MCF 10A (cell line): ENCODE measurements around the gene UBR4. TPM values are rescaled to one million over a fixed set of nuclear protein-coding genes. Genes with fewer than 3 reads are reported as not detected.

Source experiments
- BruUV-seq: library from RNA; stranded (reverse); fragments of 400-500 nt; replicated peaks from 2 replicates; lab custom pipeline; 2021; lab: Mats Ljungman, UMichigan
- CTCF ChIA-PET: fragments of 300-600 bp; sonication (Branson Sonifier 250); formaldehyde crosslinking; extraction: SDS; loops from one replicate; lab custom pipeline; 2021; ENCODE audit warnings: antibody characterized with exemption, inconsistent platforms; lab: Yijun Ruan, JAX
- POLR2A ChIA-PET: fragments of 300-600, 350-650 bp; sonication (Branson Sonifier 250); formaldehyde crosslinking; extraction: SDS; loops from one replicate; lab custom pipeline; 2020; ENCODE audit warnings: antibody characterized with exemption, inconsistent platforms; lab: Yijun Ruan, JAX
- DNase-seq: peaks from one replicate; pipeline ENCODE4 v3.0.0-alpha.2; 2018; ENCODE audit not compliant: unreplicated experiment
- H3K27ac Mint-ChIP-seq: one replicate; pipeline ENCODE4 v1.8.0; 2022; ENCODE audit warnings: mild to moderate bottlenecking, low read depth, mixed read lengths; ENCODE audit not compliant: unreplicated experiment
- H3K27me3 Mint-ChIP-seq: one replicate; pipeline ENCODE4 v1.8.0; 2022; ENCODE audit warnings: mixed read lengths; ENCODE audit not compliant: insufficient read depth, unreplicated experiment
- H3K36me3 Mint-ChIP-seq: one replicate; pipeline ENCODE4 v1.8.0; 2022; ENCODE audit warnings: mild to moderate bottlenecking, moderate library complexity, mixed read lengths; ENCODE audit not compliant: insufficient read depth, unreplicated experiment
- H3K4me1 Mint-ChIP-seq: one replicate; pipeline ENCODE4 v1.8.0; 2022; ENCODE audit warnings: mixed read lengths; ENCODE audit not compliant: insufficient read depth, unreplicated experiment
- H3K4me3 Mint-ChIP-seq: one replicate; pipeline ENCODE4 v1.8.0; 2022; ENCODE audit warnings: mild to moderate bottlenecking, moderate library complexity, mixed read lengths; ENCODE audit not compliant: unreplicated experiment
- H3K9me3 Mint-ChIP-seq: one replicate; pipeline ENCODE4 v1.8.0; 2022; ENCODE audit warnings: mixed read lengths; ENCODE audit not compliant: unreplicated experiment
- intact Hi-C: fragments of 100-400 bp; cut with micrococcal nuclease; formaldehyde crosslinking; loops from 2 replicates; pipeline ENCODE4 v1.14.1; 2022
- total RNA-seq: library from RNA; stranded (reverse); gene quantifications from 2 replicates; pipeline ENCODE4 v1.2.3, GENCODE V29; 2022
- TF ChIP-seq, protein P1 (sequence below): fragments of 200-600 bp; IDR thresholded peaks from one replicate; pipeline ENCODE4 v1.8.0; 2022; ENCODE audit warnings: antibody characterized with exemption, mild to moderate bottlenecking; ENCODE audit not compliant: unreplicated experiment

UBR4 gene
- total RNA-seq, 1 experiment from 2014 or later: 154 TPM

DNA sequence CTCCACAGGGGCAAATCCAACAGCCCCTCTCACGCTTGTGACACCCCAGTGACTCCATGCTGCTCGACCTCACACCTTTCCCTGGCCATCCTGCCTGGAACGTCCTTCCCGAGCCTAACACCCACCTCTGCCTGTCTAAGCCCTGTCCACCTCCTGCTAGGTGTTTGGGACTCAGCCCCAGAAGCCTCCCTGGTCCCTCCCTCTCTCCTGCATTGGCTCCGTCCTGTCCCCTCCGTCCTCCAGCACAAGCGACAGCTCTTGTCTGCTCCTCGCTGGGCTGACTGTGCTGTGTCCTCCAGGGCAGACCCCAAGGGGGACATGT is 151.6 kb downstream of the UBR4 start:
- peaks cover 8% of the 10 kb centered on the region for H3K9me3 Mint-ChIP-seq
- no peak overlapping the region for H3K4me3 Mint-ChIP-seq
- H3K36me3 Mint-ChIP-seq: no peaks in the 10 kb centered on the region
- TF ChIP-seq, protein P1, sequence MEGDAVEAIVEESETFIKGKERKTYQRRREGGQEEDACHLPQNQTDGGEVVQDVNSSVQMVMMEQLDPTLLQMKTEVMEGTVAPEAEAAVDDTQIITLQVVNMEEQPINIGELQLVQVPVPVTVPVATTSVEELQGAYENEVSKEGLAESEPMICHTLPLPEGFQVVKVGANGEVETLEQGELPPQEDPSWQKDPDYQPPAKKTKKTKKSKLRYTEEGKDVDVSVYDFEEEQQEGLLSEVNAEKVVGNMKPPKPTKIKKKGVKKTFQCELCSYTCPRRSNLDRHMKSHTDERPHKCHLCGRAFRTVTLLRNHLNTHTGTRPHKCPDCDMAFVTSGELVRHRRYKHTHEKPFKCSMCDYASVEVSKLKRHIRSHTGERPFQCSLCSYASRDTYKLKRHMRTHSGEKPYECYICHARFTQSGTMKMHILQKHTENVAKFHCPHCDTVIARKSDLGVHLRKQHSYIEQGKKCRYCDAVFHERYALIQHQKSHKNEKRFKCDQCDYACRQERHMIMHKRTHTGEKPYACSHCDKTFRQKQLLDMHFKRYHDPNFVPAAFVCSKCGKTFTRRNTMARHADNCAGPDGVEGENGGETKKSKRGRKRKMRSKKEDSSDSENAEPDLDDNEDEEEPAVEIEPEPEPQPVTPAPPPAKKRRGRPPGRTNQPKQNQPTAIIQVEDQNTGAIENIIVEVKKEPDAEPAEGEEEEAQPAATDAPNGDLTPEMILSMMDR: no peak
- BruUV-seq: no TSS peak
- POLR2A ChIA-PET: interaction anchor here (1.6 kb wide), 1 partner anchor 15 kb away, joined by 3 read pairs; no protein-coding TSS in a partner anchor
- peaks cover 14% of the 10 kb centered on the region for H3K4me1 Mint-ChIP-seq
- H3K27ac Mint-ChIP-seq: no peak overlapping the region
- intact Hi-C loops: no loop called here
- peaks cover 10% of the 10 kb centered on the region for H3K27me3 Mint-ChIP-seq
- CTCF ChIA-PET: no interaction called here
- no peak for DNase-seq

DNA sequence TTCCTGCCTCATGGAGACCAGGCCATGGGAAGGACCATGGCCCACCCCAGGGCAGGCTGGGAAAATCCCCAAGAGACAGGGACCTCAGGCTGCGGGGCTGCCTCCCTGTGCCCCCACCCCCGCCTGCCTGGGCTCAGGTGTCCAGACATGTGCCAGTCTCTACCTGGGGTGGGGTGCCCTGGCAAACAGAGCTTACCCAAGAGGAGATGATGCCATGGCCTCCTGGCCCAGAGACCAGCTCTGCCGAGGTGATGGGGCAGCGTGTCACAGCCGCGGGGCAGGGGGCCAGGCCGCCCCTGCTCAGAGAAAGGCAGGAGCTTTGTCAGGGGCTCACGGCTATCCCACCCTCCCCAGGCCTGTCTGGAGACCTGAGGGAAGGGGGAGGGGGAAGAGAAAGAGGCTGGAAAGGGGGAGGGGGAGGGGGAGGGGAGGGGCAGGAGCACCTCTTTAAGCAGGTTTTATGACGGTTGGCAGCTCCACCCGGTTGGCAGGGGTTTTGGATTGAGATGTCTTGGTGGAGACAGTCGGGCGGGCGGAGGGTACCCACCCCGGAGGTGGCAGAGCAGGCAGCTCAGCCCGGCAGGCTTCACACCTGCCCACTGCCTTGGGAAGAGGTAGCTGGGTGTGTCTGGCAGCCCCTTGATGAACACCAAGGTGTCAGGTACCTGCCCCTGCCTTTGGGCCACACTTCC is 152.1 kb downstream of the UBR4 start:
- TF ChIP-seq, protein P1: no peak
- ChIA-PET CTCF (interaction anchor here (0.5 kb wide), 1 partner anchor 38 kb away, joined by 3 read pairs; no protein-coding TSS in a partner anchor), POLR2A (interaction anchor here (0.7 to 1.6 kb wide), 2 partner anchors 15 to 95 kb away, joined by 3 read pairs; no protein-coding TSS in a partner anchor)
- intact Hi-C loops: no loop called here
- peaks cover 10% of the 10 kb centered on the region for H3K27me3 Mint-ChIP-seq
- H3K9me3 Mint-ChIP-seq: peaks cover 8% of the 10 kb centered on the region
- DNase-seq: no peak
- H3K27ac Mint-ChIP-seq: no peak overlapping the region
- no peak overlapping the region for H3K4me3 Mint-ChIP-seq
- no TSS peak for BruUV-seq
- H3K36me3 Mint-ChIP-seq: no peaks in the 10 kb centered on the region
- H3K4me1 Mint-ChIP-seq: peaks cover 14% of the 10 kb centered on the region

DNA sequence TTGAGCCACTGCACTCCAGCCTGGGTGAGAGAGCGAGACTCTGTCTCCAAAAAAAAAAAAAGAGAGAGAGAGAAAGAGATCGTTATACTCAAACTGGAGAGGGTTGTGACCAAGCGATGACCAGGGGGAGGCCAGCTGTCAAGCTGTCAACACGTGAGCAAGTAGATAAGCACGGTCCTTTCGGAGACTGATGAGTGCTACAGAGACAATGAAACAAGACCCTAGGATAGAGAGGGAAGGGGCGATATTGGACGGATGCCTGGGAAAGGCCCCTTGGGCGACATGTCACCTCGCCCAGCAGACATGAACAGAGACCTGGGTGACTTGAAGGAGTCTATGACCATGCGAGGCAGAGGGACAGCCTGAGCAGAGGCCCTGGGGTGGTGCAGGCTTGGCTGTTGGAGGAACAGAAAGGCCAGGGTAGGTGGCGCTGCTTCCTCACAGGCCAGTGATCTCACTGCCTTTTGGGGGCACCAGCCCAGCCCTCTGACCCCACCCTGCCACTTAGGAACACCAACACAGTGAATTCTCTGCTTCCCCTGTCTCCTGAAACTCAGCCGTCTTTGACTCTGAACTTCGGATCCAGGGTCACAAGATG is 152.8 kb downstream of the UBR4 start:
- H3K4me1 Mint-ChIP-seq: peaks cover 10% of the 10 kb centered on the region
- no TSS peak for BruUV-seq
- intact Hi-C loops: no loop called here
- peaks cover 8% of the 10 kb centered on the region for H3K9me3 Mint-ChIP-seq
- H3K27me3 Mint-ChIP-seq: peaks cover 10% of the 10 kb centered on the region
- no peak overlapping the region for H3K27ac Mint-ChIP-seq
- TF ChIP-seq, protein P1: no peak
- H3K4me3 Mint-ChIP-seq: no peak overlapping the region
- H3K36me3 Mint-ChIP-seq: no peaks in the 10 kb centered on the region
- ChIA-PET CTCF (interaction anchor here (0.7 kb wide), 1 partner anchor 85 kb away, joined by 5 read pairs; no protein-coding TSS in a partner anchor), POLR2A (interaction anchor here (0.7 to 1.6 kb wide), 2 partner anchors 16 to 95 kb away, joined by 3 read pairs; no protein-coding TSS in a partner anchor)
- no peak for DNase-seq

DNA sequence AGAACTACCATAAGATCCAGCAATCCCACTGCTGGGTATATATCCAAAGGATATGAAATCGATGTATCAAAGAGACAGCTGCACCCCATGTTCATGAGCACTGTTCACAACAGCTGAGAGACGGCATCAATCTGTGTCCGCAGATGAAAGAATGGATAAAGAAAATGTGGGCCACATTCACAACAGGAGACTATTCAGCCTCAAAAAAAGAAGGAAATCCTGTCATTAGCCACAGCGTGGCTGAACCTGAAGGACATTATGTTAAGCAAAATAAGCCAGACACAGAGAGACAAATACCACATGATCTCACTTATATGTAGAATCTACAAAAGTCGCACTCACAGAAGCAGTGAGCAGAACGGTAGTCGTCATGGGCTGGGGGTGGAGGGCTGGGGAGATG is 154.4 kb downstream of the UBR4 start:
- no peaks in the 10 kb centered on the region for H3K9me3 Mint-ChIP-seq
- BruUV-seq: no TSS peak
- ChIA-PET POLR2A (interaction anchor here (0.5 to 1.1 kb wide), 2 partner anchors 12 to 19 kb away, joined by 3 to 4 read pairs; no protein-coding TSS in a partner anchor), CTCF (no interaction called here)
- peaks cover 10% of the 10 kb centered on the region for H3K27me3 Mint-ChIP-seq
- intact Hi-C loops: no loop called here
- no peak overlapping the region for H3K27ac Mint-ChIP-seq
- no peaks in the 10 kb centered on the region for H3K4me1 Mint-ChIP-seq
- H3K36me3 Mint-ChIP-seq: no peaks in the 10 kb centered on the region
- no peak for DNase-seq
- TF ChIP-seq, protein P1: no peak
- H3K4me3 Mint-ChIP-seq: no peak overlapping the region
